ENCODE results near the gene ASB7.

ASB7 gene

GRCh38 chr15:100596792-100597191, 5.6 kb upstream of the ASB7 start:
- in situ Hi-C loops (cut with HindIII; ENCODE audit: low sequenced_read_pairs): loop anchor here (5.0 kb wide), 1 partner anchor 64 kb away; no protein-coding TSS in a partner anchor

GRCh38 chr15:100597862-100598261, 4.5 kb upstream of the ASB7 start:
- in situ Hi-C loops (cut with HindIII; ENCODE audit: low sequenced_read_pairs): loop anchor here (5.0 kb wide), 1 partner anchor 66 kb away; no protein-coding TSS in a partner anchor

GRCh38 chr15:100598655-100599054, 3.7 kb upstream of the ASB7 start:
- in situ Hi-C loops (cut with HindIII; ENCODE audit: low sequenced_read_pairs): loop anchor here (5.0 kb wide), 1 partner anchor 66 kb away; no protein-coding TSS in a partner anchor

GRCh38 chr15:100601163-100601562, 1.2 kb upstream of the ASB7 start:
- in situ Hi-C loops (cut with HindIII; ENCODE audit: low sequenced_read_pairs): no loop called here

GRCh38 chr15:100601617-100602063, 749 bp upstream of the ASB7 start:
- in situ Hi-C loops (cut with HindIII; ENCODE audit: low sequenced_read_pairs): no loop called here

- in situ Hi-C loops (cut with HindIII; ENCODE audit: low sequenced_read_pairs): no loop called here
Measured at GRCh38 chr15:100602823-100603393, 519 bp downstream of the ASB7 start.

GRCh38 chr15:100612539-100612938, 10.2 kb downstream of the ASB7 start:
- in situ Hi-C loops (cut with HindIII; ENCODE audit: low sequenced_read_pairs): no loop called here

- in situ Hi-C loops (cut with HindIII; ENCODE audit: low sequenced_read_pairs): no loop called here
Measured at GRCh38 chr15:100613208-100613607, 10.8 kb downstream of the ASB7 start.

- in situ Hi-C loops (cut with HindIII; ENCODE audit: low sequenced_read_pairs): no loop called here
Measured at GRCh38 chr15:100614336-100614735, 11.9 kb downstream of the ASB7 start.

- in situ Hi-C loops (cut with HindIII; ENCODE audit: low sequenced_read_pairs): no loop called here
Measured at GRCh38 chr15:100614918-100615317, 12.5 kb downstream of the ASB7 start.

- in situ Hi-C loops (cut with HindIII; ENCODE audit: low sequenced_read_pairs): no loop called here
Measured at GRCh38 chr15:100615801-100616200, 13.4 kb downstream of the ASB7 start.

GRCh38 chr15:100616700-100617099, 14.3 kb downstream of the ASB7 start:
- in situ Hi-C loops (cut with HindIII; ENCODE audit: low sequenced_read_pairs): no loop called here

GRCh38 chr15:100623301-100623700, 20.9 kb downstream of the ASB7 start:
- in situ Hi-C loops (cut with HindIII; ENCODE audit: low sequenced_read_pairs): no loop called here

- in situ Hi-C loops (cut with HindIII; ENCODE audit: low sequenced_read_pairs): no loop called here
Measured at GRCh38 chr15:100627789-100628395, 25.5 kb downstream of the ASB7 start.

GRCh38 chr15:100628746-100629145, 26.4 kb downstream of the ASB7 start:
- in situ Hi-C loops (cut with HindIII; ENCODE audit: low sequenced_read_pairs): no loop called here

GRCh38 chr15:100631831-100632230, 29.4 kb downstream of the ASB7 start:
- in situ Hi-C loops (cut with HindIII; ENCODE audit: low sequenced_read_pairs): no loop called here

GRCh38 chr15:100633763-100634075, 31.3 kb downstream of the ASB7 start:
- in situ Hi-C loops (cut with HindIII; ENCODE audit: low sequenced_read_pairs): no loop called here

GRCh38 chr15:100635406-100636071, 33.1 kb downstream of the ASB7 start:
- in situ Hi-C loops (cut with HindIII; ENCODE audit: low sequenced_read_pairs): no loop called here

- in situ Hi-C loops (cut with HindIII; ENCODE audit: low sequenced_read_pairs): no loop called here
Measured at GRCh38 chr15:100638177-100638730, 35.9 kb downstream of the ASB7 start.

- in situ Hi-C loops (cut with HindIII; ENCODE audit: low sequenced_read_pairs): no loop called here
Measured at GRCh38 chr15:100642213-100642949, 40.0 kb downstream of the ASB7 start.

GRCh38 chr15:100642950-100643338, 40.6 kb downstream of the ASB7 start:
- in situ Hi-C loops (cut with HindIII; ENCODE audit: low sequenced_read_pairs): no loop called here

Data from endothelial cell of hepatic sinusoid (primary cell).